Measurements from ENCODE around the gene WNK2.

Gene WNK2

DNA sequence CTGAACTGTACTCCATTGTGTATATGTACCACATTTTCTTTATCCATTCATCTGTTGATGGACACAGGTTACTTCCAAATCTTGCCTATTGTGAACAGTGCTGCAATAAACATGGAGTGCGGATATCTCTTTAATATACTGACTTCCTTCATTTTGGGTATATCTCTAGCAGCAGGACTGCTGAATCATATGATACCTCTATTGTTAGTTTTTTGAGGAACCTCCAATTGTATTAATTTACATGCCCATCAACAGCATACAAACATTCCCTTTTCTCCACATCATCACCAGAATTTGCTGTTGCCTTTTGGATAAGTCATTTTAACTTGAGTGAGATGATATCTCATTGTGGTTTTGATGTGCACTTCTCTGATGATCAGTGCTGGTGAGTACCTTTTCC, 185.7 kb downstream of the WNK2 start:
- DNase-seq (ENCODE audit: low read depth in 2 of 2) = no peak
